Cortex of kidney (tissue), 1 donor: ENCODE results near the gene ANXA4.
"Not testable (repeated sequence)": the region's sequence is repeated elsewhere in the genome, so short reads cannot be mapped to it uniquely, and the experiment has no call there.

Experiments
- DNase-seq: peaks from one replicate; lab custom pipeline; 2025; lab: John Stamatoyannopoulos, UW

The ANXA4 gene

GRCh38 chr2:69754633-69755032 lies 12.7 kb downstream of the ANXA4 start:
- DNase-seq = no peak

GRCh38 chr2:69755862-69756467 lies 14.0 kb downstream of the ANXA4 start:
- DNase-seq = no peak

- no peak for DNase-seq
These were observed 20.1 kb downstream of the ANXA4 start for GRCh38 chr2:69762025-69762424.

GRCh38 chr2:69762513-69763494 lies 20.9 kb downstream of the ANXA4 start:
- no peak for DNase-seq

- not testable (repeated sequence) for DNase-seq
These were observed 21.9 kb downstream of the ANXA4 start for GRCh38 chr2:69763831-69764230.

- DNase-seq = no peak
These were observed 22.6 kb downstream of the ANXA4 start for GRCh38 chr2:69764286-69765095.

- DNase-seq = no peak
These were observed 23.1 kb downstream of the ANXA4 start for GRCh38 chr2:69765096-69765380.

- DNase-seq = no peak
These were observed 24.1 kb downstream of the ANXA4 start for GRCh38 chr2:69766014-69766413.

- DNase-seq = no peak
These were observed 25.1 kb downstream of the ANXA4 start for GRCh38 chr2:69767034-69767433.

GRCh38 chr2:69768235-69768634 lies 26.3 kb downstream of the ANXA4 start:
- DNase-seq = no peak

GRCh38 chr2:69768789-69769188 lies 26.9 kb downstream of the ANXA4 start:
- DNase-seq = no peak

- no peak for DNase-seq
These were observed 27.3 kb downstream of the ANXA4 start for GRCh38 chr2:69769272-69769671.

GRCh38 chr2:69770193-69770702 lies 28.3 kb downstream of the ANXA4 start:
- no peak for DNase-seq

- no peak for DNase-seq
These were observed 28.8 kb downstream of the ANXA4 start for GRCh38 chr2:69770747-69771146.

GRCh38 chr2:69771461-69771860 lies 29.5 kb downstream of the ANXA4 start:
- DNase-seq = no peak

GRCh38 chr2:69773206-69773605 lies 31.3 kb downstream of the ANXA4 start:
- DNase-seq = no peak

GRCh38 chr2:69774258-69774983 lies 32.5 kb downstream of the ANXA4 start:
- not testable (repeated sequence) for DNase-seq

GRCh38 chr2:69774984-69775982 lies 33.3 kb downstream of the ANXA4 start:
- no peak for DNase-seq

- no peak for DNase-seq
These were observed 35.2 kb downstream of the ANXA4 start for GRCh38 chr2:69776886-69777785.

- DNase-seq = no peak
These were observed 35.8 kb downstream of the ANXA4 start for GRCh38 chr2:69777786-69778105.
